Medulla oblongata (tissue), 1 donor: ENCODE results near the gene ARHGAP23.
"Not testable (repeated sequence)": the region's sequence is repeated elsewhere in the genome, so short reads cannot be mapped to it uniquely, and the experiment has no call there.

ENCODE experiments used
- DNase-seq: peaks from one replicate; pipeline ENCODE4 v3.0.0-alpha.2; 2015; ENCODE audit errors: extremely low spot score

The ARHGAP23 gene

GRCh38 chr17:38460716-38461630, 32.7 kb downstream of the ARHGAP23 start:
- DNase-seq, result no peak

GRCh38 chr17:38461683-38462082, 33.4 kb downstream of the ARHGAP23 start:
- DNase-seq, result peak; percentile 62

DNA sequence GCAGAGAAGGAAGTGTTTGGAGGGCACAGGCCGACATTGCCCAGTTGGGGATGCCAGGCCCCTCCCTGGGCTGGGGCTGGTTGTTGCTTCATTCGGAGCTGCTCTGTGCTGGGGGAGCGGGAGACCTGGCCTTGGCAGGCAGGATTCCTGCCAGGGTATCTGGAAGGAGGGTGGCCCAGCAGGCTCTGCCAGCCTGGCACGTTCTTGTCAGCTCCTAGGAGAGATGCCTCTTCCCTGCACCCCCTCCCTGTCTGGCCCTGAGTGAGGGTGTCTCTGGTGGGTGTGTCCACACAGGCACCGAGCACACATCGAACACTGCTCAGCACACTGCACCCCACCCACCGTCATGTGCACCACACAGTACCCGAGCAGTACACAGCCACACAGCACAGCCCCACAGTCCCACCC, 35.2 kb downstream of the ARHGAP23 start:
- no peak for DNase-seq

- peak; percentile 72 for DNase-seq
Observed at GRCh38 chr17:38464251-38464722, 36.0 kb downstream of the ARHGAP23 start.

DNA sequence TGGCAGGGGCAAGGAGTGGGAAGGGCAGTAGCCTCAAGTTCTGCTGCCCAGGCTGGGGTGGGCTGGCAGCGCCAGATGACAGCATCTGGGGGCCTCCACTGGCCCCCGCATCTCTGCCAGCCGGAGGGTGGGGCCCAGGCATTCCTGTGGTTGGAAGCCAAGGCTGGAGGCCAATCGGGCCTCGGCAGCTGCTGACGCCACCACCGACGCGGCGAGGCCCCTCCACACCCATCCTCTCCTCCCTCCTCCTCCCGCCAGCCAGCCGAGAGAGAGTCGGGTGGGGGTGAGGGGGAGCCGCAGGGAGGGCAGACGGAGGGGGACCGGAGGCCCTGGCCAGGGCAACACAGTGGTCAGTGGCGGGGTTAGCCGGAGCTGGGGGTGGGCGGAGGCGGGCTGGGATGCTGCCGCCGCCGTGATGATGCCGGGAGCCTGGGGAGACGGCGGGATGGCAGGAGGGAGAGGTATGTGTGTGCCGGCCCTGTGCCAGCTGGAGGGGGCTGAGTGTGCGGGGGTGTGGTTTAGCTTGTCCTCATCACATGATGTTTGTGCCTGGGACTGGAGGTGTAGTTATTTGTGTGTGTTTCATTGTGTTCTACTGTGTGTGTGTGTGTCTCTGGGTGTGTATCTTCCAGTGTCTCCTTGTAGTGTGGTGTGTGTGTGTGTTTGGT, 36.6 kb downstream of the ARHGAP23 start:
- DNase-seq, result peak; percentile 95

DNA sequence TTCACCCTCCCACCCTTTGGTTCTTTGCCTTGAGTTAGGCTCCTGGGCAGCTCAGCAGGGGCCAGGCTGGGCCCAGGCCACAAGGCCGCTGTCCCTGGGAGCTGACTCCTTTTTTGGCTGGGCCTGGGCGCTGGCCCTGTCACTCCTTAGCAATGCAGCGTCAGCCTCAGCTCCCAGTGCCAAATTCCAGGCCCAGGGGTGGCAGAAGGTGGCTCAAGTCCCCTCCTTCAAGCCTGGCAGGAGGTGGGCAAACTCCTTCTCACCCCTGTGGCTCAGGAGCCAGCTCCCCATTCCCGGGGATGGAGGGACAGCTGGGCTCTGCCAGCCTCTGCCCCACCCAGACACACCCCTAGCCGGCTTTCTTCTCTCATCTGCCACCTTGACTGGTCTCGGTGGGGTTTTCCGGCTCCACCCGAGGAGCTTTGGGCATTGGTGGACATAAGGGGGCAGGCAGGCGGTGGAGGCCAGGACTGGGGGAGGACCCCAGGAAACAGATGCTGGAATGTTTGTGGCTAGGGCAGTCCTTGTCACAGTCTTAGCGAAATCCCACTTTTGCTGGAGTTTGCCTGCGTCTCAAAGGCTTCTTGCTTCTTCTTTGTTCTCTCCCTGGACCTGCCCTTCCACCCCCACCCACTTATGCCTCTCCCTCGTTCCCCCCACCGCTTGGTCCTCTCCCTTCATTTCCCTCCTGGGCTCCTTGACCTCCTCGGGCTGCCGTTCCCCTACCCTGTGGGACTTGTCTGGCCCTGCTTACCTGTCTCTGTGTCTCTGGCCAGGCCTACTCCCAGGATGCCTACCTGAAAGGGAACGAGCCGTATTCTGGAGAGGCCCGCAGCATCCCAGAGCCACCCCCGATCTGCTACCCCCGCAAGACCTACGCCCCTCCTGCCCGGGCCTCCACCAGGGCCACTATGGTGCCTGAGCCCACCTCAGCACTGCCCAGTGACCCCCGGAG, 37.4 kb downstream of the ARHGAP23 start:
- DNase-seq, result no peak

DNA sequence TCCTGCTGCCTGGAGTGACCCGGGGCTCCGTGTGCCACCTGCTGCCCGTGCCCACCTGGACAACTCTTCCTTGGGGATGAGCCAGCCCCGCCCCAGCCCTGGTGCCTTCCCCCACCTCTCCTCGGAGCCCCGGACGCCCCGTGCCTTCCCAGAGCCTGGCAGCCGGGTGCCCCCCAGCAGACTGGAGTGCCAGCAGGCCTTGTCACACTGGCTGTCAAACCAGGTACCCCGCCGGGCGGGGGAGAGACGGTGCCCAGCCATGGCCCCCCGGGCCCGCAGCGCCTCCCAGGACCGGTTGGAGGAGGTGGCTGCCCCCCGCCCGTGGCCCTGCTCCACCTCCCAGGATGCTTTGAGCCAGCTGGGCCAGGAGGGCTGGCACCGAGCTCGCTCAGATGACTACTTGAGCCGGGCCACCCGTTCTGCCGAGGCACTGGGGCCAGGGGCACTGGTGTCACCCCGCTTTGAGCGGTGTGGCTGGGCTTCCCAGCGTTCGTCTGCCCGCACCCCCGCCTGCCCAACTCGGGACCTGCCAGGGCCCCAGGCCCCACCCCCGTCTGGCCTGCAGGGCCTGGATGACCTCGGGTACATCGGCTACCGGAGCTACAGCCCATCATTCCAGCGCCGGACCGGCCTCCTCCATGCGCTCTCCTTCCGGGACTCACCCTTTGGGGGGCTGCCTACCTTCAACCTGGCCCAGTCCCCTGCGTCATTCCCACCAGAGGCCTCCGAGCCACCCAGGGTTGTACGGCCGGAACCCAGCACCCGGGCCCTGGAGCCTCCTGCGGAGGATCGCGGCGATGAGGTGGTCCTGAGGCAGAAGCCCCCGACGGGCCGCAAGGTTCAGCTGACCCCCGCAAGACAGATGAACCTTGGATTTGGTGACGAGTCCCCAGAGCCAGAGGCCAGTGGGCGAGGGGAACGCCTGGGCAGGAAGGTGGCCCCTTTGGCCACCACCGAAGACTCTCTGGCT, 38.4 kb downstream of the ARHGAP23 start:
- DNase-seq, result no peak

- DNase-seq, result no peak
Observed at GRCh38 chr17:38467491-38467890, 39.2 kb downstream of the ARHGAP23 start.

- DNase-seq, result peak; percentile 64
Observed at GRCh38 chr17:38469875-38470274, 41.6 kb downstream of the ARHGAP23 start.

- DNase-seq, result not testable (repeated sequence)
Observed at GRCh38 chr17:38471253-38471652, 43.0 kb downstream of the ARHGAP23 start.

- DNase-seq, result not testable (repeated sequence)
Observed at GRCh38 chr17:38474666-38475065, 46.4 kb downstream of the ARHGAP23 start.

DNA sequence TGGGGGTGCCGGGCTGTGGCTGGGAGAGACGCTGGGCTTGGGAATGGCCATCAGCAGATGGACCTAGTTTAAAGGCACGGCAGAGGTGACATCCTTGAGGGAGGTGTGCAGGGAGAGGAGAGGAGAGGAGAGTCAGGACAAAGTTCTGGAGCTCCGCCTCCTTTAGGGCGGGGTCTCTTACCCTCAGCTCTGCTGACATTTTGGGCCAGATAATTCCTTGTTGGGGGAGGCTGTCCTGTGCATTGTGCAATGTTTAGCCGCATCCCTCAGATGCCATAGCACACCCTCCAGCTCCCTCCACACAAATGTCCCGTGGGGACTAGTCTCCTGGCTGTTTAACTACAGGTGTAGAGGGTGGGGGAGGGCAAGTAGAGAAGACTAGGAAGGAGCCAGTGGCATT, 48.3 kb downstream of the ARHGAP23 start:
- no peak for DNase-seq

- DNase-seq, result not testable (repeated sequence)
Observed at GRCh38 chr17:38477417-38477816, 49.2 kb downstream of the ARHGAP23 start.

DNA sequence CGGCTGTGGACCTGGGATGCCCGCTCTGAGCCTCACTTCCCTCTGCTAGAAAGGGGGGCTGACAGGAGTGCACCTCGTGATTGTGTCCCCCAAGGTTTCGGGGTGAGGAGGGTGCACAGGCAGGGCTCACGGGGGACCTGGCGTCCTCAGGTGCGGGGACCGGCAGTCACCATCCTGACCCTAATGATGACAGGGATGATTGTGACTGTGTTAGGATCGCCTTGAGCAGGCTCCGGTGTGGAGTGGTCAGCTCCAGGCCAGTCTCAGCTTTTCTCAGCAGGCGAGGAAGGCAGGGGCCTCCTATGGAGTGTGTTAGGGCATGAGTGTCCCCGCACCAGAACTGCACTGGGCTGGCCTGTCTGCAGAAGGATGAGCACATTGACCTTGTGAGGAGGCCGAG, 49.7 kb downstream of the ARHGAP23 start:
- not testable (repeated sequence) for DNase-seq

DNA sequence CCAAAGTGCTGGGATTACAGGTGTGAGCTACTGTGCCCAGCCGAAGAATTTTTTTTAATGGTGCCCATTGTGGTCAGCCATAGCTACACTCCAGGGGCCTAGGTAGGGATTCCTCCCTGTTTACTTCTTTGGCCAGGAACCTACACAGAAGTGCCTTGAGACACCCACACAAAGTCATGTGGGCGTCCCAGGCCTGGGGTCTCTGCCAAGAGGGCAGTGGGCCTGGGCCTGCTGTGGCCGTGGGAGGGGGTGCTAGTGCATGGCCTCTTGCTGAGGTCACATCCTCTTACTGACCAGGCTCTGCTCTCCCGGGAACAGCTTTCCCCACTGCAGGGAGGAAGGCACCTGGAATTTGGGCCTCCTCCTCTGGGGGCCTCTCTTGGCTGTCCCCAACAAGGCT, 50.4 kb downstream of the ARHGAP23 start:
- DNase-seq, result not testable (repeated sequence)

DNA sequence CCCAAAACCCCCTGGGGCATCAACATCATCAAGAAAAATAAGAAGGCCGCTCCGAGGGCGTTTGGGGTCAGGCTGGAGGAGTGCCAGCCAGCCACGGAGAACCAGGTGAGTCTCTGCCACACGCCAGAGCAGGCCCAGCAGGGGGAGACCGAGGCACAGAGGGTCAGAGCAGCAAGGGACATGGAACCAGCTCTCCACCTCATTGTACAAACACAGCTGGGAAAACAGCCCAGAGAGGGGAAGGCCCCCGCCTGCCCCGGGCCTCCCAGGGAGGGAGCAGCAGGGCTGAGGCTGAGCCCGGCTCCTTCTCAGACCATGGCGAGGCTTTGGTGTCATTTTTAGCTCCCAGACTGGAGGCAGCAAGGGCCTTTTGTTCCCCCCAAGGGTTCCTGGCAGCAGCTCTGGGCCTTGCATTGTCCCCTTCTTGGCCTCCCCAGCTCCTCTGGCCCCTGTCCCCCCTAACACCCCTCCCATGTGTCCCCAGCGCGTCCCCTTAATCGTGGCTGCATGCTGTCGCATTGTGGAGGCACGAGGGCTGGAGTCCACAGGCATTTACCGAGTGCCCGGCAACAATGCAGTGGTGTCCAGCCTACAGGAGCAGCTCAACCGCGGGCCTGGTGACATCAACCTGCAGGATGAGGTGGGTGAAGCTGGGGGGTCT, 53.9 kb downstream of the ARHGAP23 start:
- DNase-seq, result peak; percentile 82

GRCh38 chr17:38482700-38483043, 54.4 kb downstream of the ARHGAP23 start:
- DNase-seq, result not testable (repeated sequence)

GRCh38 chr17:38484242-38485145, 56.2 kb downstream of the ARHGAP23 start:
- peak; percentile 94 for DNase-seq

- no peak for DNase-seq
Observed at GRCh38 chr17:38485146-38485468, 56.8 kb downstream of the ARHGAP23 start.
